NCI-H128 (cell line): ENCODE measurements around the gene SNX21.
A peak's percentile ranks its signal among the peaks of the same experiment; 100 is the strongest.
"Not testable (repeated sequence)": the region's sequence is repeated elsewhere in the genome, so short reads cannot be mapped to it uniquely, and the experiment has no call there.

ENCODE experiments used
- DNase-seq: peaks from one replicate; lab custom pipeline; 2025; ENCODE audit not compliant: unreplicated experiment; lab: John Stamatoyannopoulos, UW

Gene SNX21

GRCh38 chr20:45822857-45823256 lies 10.7 kb upstream of the SNX21 start:
- DNase-seq = no peak

GRCh38 chr20:45823949-45824835 lies 9.4 kb upstream of the SNX21 start:
- DNase-seq = no peak

GRCh38 chr20:45826381-45827019 lies 7.1 kb upstream of the SNX21 start:
- no peak for DNase-seq

GRCh38 chr20:45827030-45827652 lies 6.5 kb upstream of the SNX21 start, which contains the start of gene TNNC2:
TNNC2 (minus strand) TSS chr20:45827312; CDS start chr20:45827248, 64 bp downstream.
- DNase-seq = no peak

GRCh38 chr20:45827712-45828111 lies 5.9 kb upstream of the SNX21 start:
- no peak for DNase-seq

GRCh38 chr20:45828589-45828988 lies 5.0 kb upstream of the SNX21 start:
- DNase-seq = no peak

- DNase-seq = not testable (repeated sequence)
Observed at GRCh38 chr20:45829673-45830106, 3.9 kb upstream of the SNX21 start.

- DNase-seq = no peak
Observed at GRCh38 chr20:45832619-45833018, 980 bp upstream of the SNX21 start.

GRCh38 chr20:45833883-45834796 lies 541 bp downstream of the SNX21 start:
- DNase-seq = peak; percentile 47

- DNase-seq = no peak
Observed at GRCh38 chr20:45834797-45835161, 1.2 kb downstream of the SNX21 start.

GRCh38 chr20:45835329-45835765 lies 1.7 kb downstream of the SNX21 start:
- DNase-seq = no peak

- DNase-seq = no peak
Observed at GRCh38 chr20:45835825-45836224, 2.2 kb downstream of the SNX21 start.

GRCh38 chr20:45836841-45837240 lies 3.2 kb downstream of the SNX21 start:
- DNase-seq = no peak

GRCh38 chr20:45840700-45841198 lies 7.2 kb downstream of the SNX21 start:
- DNase-seq = no peak

GRCh38 chr20:45841407-45842129 lies 8.0 kb downstream of the SNX21 start:
- DNase-seq = no peak

GRCh38 chr20:45842169-45842812 lies 8.7 kb downstream of the SNX21 start:
- DNase-seq = no peak

GRCh38 chr20:45843506-45843905 lies 9.9 kb downstream of the SNX21 start:
- no peak for DNase-seq

GRCh38 chr20:45845452-45845851 lies 11.9 kb downstream of the SNX21 start:
- DNase-seq = no peak

- no peak for DNase-seq
Observed at GRCh38 chr20:45848421-45848820, 14.8 kb downstream of the SNX21 start.
